Daoy (cell line): ENCODE measurements around the gene CCDC188. TPM values are rescaled to one million over a fixed set of nuclear protein-coding genes. Genes with fewer than 3 reads are reported as not detected.
A peak's percentile ranks its signal among the peaks of the same experiment; 100 is the strongest.

Source experiments
- DNase-seq: peaks from one replicate; pipeline ENCODE4 v3.0.0-alpha.2; 2015; ENCODE audit warnings: low read depth
- total RNA-seq: library from RNA; depleted of rRNA; stranded (reverse); fragments of >200 nt; shearing (Covaris generic); gene quantifications from 2 replicates; pipeline ENCODE4 v1.2.3, GENCODE V29; 2014

The CCDC188 gene
- total RNA-seq, 1 experiment from 2014 or later: 0.51 TPM

DNA sequence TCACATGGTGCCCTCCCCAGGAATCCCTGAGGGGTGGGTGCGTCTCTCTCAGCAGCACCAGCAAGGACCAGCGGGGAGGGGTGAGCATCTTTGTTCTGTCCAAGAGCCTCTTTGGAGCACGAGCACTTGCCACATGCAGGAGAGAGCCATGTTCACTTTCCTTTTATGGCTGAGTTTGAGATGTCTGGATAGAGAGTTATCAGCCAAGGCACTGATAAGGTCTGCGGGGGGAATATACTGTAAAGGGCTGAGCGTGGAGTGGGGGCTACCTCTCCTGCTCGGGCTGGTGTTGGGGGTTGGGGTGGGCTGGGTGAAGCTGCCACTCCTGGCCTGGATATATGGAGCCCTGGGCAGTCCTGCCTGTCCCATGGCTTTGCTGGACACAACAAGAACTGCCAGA is 34.9 kb upstream of the CCDC188 start:
- no peak for DNase-seq

DNA sequence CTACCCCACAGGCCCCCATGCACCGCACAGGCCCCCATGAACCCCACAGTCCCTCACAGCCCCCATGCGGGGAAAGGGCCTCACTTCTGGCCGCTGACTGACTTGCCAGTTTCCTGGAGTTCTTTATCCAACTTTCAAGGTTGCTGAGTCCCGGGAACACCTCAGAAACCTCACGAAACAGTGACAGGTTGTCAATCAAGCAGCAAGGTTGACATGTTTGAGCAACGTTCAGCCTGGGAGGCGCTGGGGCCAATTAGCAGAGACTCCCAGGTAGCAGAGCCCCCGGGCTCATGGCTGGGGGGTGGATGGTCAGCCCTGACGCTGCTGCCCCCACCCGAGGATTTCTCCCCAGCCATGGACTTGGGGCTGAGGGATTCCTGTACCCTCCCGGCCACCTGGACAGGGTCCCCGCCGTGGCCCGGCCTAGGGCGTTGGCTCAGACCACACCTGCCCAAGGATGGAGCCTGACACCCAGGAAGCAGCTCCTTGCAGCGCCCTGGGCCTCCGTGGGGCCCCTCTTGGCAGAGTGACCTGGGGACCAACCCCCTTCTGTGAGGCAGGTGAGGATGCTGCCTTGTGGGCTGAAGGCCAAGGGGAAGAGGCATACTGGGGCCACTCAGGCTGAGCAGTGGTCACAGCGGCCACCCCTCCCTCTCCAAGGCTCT is 33.8 kb upstream of the CCDC188 start:
- no peak for DNase-seq

DNA sequence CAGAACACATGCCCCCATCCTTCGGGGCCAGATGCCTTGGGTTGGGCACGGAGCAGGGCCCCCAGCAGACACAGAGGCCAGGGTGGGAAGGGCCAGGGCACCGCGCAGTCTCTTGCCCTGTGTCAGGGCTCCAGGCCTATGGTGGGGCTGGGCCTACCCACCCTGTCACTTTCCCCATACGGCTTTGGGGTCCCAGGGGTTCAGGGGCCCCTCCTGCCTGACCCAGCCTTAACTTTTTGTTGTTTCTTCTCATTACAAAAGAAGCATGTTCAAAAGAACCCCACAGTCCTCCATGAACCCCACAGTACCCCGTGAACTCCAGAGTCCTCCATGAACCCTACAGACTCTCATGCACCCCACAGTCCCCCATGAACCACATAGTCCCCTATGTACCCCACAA is 33.0 kb upstream of the CCDC188 start:
- no peak for DNase-seq

GRCh38 chr22:20183101-20183500 is 32.2 kb upstream of the CCDC188 start:
- DNase-seq: no peak

DNA sequence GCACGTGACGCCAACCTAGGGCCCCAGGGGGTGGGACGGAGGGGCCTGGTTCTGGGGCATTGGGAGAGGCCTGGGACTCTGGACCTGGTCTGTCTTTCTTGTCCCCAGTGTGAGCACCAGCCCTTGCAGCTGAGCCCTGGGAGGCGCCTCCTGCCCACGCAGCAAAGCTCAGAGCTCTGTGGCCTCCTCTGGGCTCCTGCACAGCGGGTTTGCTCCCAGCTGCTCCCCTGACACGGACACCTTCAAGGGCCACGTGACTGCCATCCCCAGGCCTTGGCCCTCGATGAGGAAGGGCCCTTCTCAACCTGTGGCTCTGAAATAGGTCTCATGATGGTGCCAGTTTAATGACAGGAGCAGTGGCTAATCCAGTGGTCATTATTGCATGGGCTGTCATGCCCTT is 31.5 kb upstream of the CCDC188 start:
- DNase-seq: no peak

GRCh38 chr22:20181884-20182236 is 31.0 kb upstream of the CCDC188 start:
- no peak for DNase-seq

DNA sequence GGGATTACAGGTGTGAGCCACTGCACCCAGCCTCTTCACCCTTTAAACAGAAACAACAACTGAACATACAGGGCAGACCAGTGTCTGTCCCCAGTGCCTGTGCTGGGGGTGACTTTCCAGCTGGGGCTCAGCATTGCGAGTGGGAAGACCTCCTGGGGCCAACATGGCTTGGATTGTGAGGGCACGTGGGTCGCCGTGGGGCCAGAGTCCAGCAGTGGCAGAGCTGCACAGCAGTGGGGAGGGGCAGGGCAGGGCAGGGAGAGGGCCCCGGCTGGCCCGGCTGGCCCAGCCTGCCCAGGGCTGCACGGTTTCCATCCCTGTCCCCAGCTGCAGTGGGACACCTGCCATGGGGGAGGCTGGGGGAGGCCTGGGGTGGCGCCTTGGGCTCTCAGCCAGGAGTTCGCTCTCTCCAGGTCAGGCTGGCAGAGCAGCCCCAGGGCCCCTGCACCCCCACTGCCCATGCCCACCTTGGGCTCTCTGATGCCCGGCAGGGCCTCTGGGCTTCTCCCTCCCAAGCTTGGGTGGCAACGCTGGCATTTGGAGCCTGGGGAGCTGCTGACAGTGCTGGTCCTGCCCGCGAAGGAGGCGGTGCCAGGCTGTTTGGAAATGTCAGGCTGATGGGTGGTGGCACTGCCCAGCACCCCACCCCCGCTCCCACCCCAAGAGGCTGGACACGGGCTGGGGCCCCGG is 30.5 kb upstream of the CCDC188 start:
- DNase-seq: no peak

DNA sequence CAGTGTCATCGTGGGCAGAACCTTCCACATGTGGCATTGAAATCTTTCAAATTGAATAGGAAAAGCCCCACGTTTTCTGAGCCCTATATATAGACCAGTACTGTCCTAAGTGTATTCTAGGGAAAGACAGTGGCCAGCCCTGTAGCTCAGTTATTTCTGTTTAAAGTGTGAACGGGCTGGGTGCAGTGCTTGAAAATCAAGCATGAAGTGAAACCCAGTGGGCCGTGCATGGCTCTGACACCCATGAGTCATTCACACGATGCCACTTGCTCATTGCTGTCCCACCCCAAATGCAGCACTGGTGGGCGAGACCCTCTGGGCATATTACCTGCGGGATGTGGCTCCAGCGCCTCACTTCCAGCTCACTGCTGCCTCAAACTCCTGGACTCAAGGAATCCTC is 29.8 kb upstream of the CCDC188 start:
- DNase-seq: no peak

GRCh38 chr22:20180245-20180630 is 29.4 kb upstream of the CCDC188 start:
- no peak for DNase-seq

DNA sequence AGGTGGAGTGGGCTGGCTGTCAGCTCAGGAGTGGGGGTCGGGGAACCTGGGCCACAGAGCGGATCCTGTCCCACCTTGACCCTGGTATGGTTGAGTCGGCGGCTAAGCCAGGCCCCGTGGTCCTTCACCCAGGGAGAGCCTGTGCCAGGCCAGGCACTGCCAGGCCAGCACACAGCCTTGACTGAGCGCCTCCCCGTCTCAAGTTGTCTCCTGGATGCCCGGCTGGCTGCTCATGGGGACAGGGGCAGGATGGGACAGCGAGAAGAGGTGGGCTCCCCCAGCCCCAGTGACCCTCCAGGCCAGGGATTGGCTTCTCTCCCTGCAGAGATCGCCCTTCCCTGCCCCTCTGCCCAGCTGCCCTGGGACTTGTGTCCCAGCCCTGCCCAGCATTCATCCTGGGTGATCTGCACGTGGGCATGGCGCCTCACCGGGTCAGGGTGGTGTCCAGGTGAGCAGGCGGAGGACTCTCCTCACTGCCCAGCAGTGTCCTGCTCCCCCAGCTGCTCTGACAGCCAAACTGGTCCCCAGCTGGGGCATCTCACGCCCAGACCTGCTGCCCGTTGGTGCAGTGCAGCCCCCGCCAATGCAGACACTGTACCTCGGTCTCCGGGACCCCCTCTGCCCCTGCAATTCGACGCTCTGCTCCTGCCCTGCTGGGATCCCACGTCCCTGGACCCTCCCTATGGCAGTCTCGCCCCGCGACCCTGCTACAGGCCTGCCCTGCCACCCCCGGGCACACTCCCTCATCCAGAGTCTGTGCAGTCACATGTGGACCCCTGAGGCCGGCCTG is 28.8 kb upstream of the CCDC188 start:
- DNase-seq: no peak

GRCh38 chr22:20178915-20179227 is 28.0 kb upstream of the CCDC188 start:
- DNase-seq: no peak

- no peak for DNase-seq
Observed at GRCh38 chr22:20178075-20178914, 27.4 kb upstream of the CCDC188 start.

- DNase-seq: no peak
Observed at GRCh38 chr22:20177217-20177911, 26.5 kb upstream of the CCDC188 start.

DNA sequence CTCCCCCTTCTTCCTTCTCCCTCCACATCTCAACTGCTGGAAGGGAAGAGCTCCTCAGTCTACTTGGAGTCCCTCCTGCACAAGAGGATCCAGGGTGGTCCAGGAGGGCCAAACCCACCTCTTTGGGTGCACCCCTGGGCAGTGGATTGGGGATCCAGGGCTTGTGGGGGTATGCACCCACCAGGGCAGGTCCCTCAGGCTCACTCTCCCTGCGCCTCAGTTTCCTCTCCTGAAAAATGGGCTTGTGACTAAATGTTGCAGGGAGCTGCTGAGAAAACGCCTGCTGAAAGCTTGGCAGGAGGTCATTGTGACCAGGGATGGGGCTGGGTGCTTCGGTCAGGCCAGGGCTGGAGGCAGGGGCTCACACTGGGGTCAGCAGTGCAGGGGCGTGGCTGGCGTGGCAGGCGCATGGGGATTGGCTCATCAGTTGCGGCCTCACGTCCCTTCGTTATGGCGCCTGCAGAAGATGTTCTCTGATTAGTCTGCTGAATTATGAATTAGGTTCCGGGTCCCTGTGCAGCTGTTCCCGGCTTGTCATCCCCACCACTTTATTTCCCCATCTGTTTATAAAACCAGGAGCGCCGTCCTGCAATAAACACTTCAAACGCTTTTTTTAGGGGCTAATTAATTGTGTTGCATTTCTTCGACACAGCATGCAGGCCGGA is 25.7 kb upstream of the CCDC188 start:
- no peak for DNase-seq

- no peak for DNase-seq
Observed at GRCh38 chr22:20175597-20175900, 24.7 kb upstream of the CCDC188 start.

DNA sequence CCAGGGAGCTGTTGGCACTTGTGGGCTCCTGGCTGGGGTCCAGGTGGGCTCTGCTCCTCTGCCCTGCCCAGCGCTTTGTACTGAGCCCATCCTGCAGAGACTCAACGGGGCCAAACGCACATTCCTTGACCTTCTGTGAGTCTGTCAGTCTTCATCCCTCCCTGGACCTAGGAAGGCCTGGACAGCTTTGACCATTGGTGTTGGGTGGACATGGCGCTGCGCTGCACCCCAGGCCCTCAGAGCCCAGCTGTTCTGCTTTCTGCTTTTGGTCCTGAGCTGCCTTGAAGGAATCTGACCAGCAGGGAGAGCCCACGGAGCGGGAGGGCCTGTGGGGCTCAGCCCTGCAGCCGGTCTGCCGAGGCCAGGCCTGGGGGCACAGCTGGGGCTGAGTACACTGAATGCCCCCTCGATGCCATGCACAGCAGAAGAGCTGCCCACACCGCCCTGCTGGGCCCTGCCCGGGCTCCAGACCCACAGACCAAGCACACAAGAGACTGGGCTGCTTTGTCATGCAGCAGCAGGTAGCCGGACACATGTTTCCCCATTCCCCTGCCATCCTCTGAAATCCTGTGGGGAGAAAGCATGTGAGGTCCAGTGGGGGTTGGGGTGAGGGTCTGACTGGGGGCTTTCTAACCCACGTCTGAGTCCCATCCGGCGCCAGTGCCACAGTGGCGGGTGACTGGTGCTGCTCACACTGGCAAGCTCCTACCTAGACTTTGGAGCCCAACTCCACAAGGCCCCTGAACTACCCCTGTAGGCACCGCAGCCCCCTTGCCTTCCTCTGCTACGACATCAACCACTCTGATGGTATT is 24.1 kb upstream of the CCDC188 start:
- DNase-seq: peak; percentile 33

DNA sequence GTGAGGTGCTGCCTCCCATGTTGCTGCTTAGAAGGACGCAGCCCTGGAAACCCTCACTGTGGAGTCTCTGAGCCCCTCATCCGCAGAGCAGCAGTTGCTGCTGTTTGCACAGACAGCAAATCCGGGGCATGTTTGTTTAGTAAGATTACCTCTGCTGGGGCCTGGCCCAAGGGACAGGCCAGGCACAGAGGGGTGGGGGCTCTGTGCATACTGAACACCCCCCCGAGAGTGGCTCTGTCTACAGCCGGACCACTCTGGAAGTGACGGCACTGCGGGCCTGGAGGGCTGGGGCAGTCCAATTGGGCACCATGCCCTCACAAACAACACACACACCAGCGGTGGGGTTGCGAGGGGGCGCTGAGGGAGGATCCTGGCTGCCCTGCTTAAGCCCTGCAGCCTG is 22.9 kb upstream of the CCDC188 start:
- no peak for DNase-seq

- no peak for DNase-seq
Observed at GRCh38 chr22:20173246-20173645, 22.4 kb upstream of the CCDC188 start.

DNA sequence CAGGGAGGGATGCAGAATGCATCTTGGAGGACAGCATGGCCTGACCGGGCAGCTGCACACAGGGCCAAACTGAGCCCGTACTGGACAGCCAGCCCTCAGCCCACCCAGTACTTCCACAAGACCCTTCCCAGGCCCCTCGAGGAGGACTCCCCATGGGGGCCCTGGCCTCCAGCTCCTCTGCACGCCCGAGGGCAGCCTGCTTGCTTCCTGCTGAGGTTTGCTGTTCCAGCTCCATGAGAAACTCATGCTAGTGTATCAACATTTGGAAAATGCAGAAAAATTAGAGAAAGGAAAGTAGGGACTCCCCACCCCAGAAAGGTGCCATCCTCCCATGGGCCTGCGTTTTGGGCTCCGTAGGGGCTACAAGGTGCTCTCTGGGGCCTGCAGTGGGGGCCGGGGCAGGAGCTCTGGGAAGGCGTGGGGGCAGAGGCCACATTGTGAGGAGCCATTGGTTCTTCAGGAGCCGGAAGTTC is 21.3 kb upstream of the CCDC188 start:
- no peak for DNase-seq
